Fibroblast of skin of left quadriceps (primary cell): ENCODE measurements around the gene HES6.

Experiments used
- DNase-seq, 2 experiments: peaks; one replicate each; pipeline ENCODE4 v3.0.0-alpha.2; 2013; ENCODE audit warnings: low read depth in 2 of 2

HES6 gene

DNA sequence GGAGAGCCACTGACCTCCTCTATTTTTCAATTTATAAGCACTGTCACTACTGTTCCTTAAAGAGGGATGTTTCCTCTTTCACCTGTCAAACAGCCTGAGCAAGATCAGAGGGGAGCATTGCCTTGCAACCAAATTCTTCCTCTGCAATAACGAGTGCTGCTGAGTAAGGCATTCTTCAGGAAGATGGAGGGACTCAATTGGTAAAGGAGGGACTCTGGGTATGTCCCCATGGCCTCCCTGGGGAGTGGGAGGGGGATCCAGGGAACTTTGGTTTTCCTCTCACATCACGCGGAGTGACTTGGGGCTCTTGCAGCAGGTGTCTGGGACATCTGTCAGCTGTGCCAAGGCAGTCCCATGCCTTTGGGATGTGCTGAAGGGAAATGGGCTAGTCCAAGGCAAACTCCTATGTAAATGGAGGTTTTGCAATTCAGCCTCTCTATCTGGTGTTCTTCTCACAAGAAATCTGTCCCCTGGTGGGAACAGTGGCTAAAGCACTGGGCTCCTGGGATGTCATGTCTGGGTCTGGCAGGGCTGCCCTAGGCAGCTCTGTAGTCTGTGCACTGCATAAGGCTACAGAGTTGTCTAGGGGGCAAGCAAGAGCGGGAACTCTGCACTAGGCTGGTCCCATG is 14.4 kb upstream of the HES6 start:
- no peak for DNase-seq

DNA sequence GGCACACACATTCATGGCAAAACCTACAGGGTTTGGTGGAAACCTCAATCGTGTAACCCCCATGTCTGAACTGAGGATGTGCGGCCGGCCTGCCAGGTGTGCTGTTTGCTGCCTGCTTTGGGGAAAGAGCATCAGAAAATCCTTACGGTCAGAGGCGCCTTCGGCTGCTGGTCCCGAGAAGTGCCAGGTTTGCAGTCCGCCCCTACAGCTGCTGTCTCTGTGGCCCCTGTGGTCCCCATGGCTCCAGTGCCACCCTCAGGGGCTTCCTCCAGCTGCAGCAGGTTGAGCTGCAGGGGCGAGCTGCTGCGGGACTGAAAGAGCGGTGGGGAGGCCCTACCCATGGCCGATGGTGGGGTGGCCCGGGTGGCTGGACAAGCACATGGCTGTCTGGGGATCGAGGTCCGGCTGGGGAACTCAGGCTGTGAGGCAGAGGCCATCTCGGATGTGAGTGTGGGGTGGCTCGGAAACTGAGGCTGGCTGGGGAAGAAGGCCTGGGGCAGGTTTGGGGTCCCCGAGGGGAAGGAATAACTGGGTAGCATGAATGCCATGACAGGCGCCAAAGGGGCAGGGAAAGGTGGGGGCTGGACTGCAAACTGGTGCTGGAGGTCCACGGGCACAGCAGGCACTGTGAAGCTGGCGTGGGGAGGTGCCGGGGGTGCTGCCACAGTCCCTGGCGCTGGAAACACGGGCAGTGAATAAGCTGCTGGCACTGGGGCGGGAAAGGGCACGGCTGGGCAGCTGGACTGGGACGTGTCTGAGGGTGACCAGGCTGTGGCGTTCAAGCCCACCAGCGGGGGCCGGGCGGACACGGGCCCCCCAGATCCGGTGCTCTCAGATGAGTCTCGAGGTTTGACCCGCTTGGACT is 13.2 kb upstream of the HES6 start:
- DNase-seq, result no peak

DNA sequence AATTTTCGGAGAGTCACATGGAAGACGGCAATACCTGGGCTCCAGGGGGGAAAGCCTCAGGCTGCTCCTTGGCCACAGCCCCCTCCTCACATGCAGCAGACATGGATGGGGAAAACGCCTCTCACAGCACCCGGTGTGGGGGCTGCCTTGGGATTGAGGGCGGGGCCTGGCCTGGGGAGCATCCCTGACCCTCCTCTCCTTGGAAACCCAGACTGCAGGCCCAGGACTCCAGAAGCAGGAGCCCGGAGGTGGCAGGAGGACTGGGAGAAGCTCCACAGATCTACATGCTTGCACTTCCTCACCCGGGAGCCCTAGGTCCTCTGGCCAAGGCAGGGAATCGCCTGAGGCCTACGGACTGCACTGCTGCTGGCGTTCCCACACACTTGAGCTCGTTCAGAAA is 12.1 kb upstream of the HES6 start:
- DNase-seq, result no peak

DNA sequence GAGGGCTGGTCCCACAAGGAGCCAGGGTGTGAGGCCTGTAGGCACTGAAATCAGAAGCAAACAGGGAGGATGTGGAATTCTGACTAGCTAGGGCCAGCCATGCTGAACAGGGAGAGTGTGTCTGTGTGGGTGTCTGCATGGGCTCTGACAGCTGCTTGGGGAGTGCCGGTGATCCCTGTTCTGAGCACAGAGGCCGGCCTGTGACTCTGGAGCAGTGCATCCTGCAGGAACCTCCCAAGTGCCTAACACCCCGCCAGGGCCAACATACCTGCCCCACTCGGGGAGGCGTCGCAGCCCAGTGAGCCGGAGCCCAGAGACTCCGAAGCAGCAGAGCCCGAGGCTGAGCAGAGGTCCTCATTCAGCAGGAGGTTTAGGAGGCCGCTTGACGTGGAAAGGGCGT is 11.5 kb upstream of the HES6 start:
- DNase-seq, result no peak

DNA sequence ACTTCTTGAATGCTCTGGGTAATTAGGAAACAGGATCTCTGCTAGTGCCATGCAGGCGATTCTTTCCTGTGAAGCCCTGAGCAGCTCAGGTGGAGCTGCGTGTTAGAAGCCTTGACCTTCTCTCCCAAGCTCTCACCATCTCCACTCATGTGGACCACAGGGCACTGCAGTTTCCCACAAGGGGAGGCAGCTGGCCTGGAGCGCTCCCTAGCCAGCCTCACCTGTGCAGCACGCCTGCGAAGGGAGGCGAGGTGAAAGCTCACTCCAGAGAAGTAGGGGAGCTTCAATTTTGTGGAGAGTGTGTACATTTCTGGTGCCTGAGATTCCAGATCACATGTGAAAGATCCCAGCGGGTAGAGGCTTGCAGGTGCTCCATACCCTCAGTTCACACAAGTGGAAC is 11.1 kb upstream of the HES6 start:
- no peak for DNase-seq

DNA sequence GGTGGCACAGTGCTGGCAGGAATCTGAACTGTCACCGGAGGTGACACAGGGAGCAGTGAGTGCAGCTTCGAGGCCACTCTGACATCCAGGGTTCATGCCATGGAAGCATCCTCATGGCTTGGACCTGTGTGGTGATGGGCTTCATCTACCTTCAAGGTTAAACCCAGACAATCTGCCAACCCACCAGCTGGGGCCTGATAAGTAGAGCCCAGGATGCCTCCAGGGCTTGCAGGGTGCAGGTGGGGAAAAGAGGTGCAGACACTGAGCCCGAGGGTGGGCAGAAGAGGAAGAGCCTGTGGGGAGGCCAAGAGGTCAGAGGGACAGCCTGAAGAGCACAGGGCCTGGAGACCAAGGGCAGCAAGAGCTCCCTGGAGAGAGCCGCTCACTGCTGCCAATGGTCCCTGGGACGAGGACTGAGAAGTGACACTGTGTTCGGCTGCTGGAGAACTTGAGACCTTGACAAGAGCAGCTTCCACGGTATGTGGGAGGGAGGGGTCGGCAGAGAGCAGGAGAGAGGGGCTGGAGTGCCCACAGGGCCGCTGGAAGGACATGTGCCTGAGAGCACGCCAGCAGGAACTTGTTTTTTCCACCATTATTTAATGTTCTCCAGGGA is 8.1 kb upstream of the HES6 start:
- no peak for DNase-seq

DNA sequence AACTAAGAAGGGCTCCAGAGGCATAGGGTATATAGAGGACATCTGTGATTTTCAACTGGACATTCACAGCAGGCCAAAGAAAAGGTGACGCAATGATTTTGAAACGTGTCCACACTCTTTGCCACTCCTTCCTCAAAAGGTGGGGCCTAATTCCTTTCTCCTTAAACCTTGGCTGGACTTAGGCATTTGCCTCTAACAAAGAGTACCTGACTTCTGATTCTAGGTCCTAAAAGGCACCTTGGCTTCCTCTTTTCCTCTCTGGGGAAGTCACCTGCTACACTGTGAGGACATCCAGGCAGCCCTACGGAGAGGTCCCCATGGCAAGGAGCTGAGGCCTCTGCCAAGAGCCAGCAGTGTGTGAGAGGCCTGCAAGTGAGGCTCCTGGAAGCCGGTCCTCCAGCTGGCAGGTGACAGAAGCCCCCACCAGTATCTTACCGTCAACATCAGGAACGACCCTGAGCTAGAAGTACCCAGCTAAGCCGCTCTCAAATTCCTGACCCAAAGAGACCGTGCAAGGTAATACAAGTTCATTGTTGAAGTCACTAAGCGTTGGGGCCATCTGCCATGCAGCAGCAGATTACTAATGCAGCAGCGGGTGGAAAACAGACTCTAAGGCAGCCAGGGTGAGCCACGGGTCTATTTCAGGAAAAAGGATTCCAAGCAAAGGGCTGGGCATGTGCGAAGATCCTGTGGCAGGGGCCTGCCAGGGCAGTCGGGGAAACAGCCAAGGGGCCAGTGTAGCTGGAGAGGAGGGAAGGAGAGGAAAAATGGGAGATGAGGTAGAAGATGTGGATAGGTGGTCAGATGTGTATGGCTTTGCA is 7.4 kb upstream of the HES6 start:
- no peak for DNase-seq

DNA sequence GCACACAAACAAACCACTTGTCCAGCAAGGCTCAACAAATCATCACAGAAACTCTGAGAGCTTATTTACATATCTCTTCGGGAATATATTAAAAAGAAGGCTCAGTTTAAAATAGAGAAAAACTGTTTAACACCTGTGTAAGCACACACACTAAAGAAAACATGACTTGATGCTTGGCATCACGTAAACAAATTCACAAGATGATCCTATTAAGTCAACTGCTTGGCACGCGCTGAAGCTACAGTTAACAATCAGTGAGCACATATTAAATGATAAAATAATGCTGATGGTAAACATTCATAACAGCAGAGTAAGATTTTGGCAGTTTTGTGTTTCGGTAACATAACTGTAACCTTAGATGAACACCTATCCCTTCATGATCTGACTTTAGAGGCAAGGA is 4.3 kb upstream of the HES6 start:
- no peak for DNase-seq

DNA sequence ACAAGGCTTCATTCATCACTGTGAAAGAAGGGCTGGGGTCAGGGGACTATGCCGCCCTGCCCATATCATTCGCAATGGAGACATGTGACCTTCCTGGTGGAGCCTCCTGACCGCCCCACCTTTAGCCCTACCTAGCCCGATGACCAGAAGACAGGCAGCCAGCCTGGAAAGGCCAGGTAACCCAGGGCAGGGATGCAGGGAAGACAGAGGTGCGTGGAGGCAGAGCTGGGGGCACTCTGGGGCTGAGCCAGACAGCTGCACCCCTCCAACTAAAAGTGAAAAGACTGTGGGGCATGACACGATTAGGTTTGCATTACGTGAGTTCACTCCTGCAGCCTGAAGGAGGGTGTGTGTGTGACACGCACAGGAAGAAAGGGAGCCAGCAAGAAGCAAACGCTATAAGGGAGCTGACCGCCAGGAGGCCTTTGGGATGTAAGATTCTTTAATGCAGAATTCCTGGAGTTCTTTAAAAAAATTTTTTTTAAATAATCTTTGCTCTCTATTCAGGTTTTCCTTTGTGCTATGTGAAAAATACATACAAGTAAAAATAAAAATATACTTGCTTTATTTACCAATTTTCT is 3.7 kb upstream of the HES6 start:
- DNase-seq, result no peak

DNA sequence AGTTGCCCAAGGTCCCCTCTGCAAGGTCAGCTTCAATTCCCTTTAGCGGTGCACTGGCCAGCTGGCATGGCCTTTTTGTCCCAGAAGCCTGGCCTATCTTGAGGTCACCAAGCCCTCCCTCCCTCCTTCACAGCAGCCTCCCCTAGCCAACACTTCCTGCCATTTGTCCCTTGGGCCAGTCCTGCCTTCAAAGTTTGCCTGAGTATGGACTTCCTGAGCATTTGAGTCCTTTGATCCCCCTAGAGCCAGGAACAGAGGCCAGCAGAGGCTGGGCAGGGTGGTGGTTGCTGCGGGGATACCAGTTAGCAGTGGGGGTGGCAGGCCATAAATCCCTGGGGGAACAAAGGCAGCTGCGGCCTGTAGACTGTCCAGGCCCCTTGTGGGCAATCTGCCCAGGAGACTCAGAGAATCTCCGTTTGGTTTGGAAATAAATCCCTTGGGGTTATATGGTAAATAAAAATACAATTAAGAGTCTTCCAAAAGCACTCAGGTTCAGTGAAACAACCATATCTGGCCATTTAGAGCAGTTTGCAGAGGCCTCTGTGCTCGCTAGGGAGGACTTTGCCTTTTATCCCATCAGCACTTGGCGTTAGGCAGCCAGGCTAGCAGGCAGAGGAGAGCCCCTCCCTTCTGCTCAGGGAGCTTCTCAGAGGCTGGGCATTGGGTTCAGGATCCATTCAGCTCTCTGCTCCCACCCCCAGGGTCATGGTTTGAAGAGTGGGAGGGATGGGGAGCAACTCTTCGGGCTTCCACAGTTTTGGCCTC is 3.1 kb upstream of the HES6 start:
- DNase-seq, result no peak

DNA sequence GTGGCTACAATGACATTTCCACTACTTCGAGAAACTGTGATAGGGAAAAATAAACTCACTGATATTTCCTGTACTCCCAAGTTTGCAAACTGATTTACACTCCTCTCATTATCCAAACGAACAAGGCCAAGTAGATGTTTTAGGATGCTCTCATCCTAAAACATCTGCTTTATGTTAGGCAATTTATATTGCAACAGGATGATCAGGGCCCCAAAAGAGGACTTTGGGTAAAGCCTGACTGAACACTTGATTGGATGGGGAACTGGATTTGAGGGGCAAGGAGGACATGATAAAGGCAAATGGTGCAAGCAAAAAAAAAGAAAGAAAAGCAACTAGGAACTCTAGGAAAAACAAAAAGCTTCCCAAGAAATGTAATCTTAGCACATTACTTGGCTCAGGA is 2.1 kb upstream of the HES6 start:
- DNase-seq, result no peak

DNA sequence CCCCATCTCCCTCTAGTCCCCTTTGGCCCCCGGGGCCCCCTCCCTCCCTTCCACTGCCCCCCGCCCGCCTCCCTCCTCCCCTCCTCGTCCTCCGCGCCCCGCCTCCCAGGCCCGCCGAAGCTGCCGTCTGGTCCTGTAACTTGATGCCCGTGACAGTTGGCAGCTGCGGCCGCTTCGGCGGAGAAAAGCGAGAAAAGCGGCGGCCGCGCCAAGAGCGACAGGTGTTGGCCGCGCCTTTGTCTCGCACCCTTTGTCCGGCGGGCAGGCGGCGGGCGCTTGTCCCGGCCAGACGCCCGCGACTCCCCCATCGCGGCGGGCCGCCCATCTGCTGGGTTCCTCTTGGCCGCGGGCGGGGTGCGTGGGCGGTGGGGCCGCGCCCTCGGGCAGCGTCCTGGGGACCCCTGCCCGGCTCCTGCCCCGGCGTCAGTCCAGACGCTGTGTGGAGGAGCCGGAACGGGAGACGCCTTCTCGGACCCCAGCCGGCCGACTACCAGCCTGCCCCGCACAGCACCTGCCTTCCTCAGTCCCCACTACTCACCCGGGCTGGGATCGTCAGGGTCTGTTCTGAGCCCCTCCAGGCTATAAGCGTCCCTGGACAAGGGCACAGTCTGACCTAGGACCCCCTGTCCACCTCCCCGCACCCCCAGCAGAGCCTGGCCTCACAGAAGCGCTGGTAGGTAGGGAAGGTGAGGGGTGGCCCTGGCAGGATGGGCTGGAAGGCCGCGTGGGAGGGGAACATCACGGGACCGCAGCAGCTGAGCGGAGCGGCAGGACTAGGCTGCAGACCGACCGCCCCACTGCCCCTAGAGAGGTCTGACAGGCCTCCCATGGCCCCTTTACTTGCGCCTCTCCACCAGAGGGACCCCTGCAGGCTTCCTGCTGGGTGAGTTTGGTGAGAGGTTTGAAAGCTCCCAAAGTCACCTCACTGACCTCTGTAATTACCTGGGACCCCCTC is 1.2 kb upstream of the HES6 start:
- DNase-seq, result no peak

DNA sequence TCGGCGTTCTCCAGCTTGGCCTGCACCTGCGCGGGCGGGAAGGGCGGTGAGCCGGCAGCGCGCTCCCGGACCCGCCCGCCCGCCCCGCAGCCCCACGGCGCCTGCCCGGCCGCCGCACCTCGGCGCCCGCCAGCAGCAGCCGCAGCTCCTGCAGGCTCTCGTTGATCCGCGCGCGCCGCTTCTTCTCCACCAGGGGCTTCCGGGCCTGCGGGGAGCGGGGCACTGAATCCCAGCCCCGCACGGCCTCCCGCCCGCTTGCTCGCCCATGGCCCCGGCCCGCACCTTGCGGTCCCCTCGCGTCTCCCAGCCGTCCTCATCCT is 335 bp downstream of the HES6 start:
- DNase-seq, result no peak

DNA sequence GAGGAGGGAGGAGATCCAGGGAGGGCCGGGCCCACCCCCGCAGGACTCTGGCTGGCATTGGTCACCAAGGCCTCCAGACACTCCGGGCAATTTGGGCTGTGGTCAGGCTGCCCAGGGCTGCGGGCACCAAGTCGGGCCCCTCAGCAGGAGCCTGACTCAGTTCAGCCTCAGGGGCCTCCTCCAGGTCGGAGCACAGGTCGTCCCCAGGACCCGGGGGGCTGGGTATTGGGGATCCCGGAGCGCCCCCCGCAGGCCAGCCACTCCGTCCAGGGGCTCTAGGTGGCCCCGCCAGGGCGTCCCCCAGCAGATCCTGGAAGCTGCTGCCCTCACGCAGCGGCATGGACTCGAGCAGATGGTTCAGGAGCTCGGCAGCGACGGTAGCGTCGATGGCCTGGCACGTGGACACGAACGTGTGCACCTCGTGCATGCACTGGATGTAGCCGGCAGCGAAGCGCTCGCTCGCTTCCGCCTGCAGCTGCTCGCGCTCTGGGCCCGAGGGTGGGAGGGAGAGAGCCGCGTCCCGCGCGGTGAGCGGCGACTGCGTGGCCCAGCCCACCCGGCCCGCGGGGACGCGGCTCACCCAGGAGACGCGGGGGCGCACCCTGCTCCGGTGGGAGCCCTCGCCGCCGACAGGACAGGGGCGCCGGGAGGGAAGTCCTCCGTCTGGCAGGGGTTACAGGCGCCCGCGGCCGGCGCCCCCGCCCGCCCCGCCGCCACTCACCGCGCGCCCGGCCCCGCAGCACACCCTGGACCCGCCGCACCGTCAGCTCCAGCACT is 884 bp downstream of the HES6 start:
- DNase-seq, result no peak

DNA sequence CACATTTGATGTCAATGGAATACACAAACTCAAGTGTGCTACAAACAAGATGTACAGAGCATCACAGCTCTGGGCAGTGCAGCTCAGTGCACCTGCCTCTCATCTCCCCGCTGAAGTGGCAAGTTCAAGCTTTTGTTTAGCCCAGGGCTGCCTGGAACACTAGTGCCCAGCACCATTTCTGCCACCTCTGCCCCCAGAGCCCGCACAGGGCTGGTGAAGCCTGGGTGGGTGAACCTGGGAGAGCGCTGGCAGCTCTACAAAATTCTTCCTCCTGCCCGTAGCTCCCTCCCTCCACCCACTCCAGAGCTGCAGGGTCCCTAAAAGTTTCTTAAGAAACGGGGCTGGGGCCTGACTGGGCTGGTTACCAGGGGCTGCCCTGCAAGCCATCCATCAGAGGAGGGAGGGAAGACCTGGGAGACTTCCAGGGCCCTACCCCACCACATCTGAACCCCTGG is 1.5 kb downstream of the HES6 start:
- DNase-seq, result no peak

DNA sequence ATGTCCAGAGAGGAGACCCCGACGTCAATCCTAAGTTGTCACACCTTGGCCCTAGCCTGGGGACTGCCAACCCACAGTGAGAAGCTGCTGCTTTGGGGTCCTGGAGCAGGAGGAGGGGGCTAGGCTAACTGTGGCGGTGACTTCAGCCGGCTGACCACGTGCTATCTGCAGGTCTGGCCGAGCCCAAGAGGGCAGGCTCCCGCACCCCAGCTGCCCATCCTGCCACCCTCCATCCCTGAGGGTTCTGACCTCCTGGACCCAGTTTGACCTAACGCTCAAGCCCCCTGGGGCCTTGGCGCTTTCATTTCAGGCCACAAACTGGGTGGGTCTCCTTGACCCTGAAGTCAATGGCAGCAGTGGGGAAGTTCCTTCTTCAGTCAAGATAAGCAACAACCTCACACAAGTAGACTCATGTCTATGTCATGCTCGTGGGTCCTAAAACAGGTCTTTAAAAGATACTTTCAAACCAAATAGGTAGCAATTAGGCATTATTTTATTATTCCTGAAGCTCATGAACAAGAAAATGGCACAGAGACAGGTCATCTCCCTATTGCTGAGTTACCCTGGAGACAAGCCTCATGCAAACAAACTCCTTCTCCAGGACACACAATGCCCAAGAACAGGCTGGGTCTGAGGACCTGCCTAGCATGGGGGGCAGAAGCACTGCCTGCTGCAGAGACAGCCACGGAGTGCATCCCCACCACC is 2.3 kb downstream of the HES6 start:
- no peak for DNase-seq

DNA sequence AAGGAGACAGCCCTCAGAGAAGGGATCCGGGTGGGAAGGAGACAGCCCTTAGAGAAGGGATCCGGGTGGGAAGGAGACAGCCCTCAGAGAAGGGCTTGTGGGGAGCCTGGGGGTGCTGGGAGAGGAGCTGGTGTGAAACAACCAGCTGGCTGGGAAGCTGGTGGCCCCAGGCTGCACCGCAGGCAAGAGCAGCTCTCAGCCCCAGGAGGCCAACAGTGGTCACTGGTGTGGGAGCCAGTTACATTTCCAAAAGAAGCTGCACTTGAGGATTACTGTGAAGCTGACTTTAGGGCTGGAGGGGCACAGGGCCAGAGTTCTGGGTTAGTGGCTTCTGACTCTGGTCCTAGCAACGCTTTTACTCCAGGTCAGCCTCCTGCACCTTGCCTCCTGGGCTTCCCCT is 3.3 kb downstream of the HES6 start:
- no peak for DNase-seq

DNA sequence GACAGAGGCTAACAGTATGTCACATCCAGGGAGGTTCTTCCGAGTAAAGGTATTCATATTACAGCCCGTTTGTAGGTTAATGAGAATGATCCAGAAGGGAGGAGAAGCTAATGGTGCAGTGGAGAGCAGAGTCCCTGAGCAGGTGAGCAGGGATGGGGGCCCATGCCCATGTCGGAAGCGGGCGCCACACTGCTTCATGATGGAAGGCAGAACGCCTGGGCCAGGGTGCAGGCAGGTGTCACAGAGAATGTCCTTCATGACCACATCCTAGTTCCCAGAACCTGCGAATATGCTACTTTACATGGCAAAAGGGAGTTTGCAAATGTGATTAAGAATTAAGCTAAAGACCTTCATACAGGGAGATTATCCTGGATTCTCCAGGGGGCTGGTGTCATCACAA is 4.0 kb downstream of the HES6 start:
- DNase-seq, result no peak

DNA sequence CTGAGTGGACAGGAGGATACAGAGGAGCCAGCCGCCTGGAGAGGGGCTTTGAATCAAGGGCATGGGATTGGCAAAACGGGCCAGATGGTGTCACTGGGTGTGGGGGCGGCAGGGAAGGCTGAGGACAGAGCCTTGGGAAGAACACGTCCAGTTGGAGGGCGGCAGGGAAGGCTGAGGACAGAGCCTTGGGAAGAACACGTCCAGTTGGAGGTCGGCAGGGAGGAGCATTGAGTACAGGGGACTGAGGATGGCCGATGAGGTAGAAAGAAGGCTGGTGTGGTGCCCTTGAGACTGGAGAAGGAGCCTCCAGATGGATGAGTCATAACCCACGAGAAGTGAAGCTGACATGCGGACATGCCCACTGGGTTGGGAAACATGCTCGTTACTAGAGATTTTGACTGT is 4.5 kb downstream of the HES6 start:
- DNase-seq, result no peak
